Activated T-cell treated with anti-CD3 and anti-CD28 coated beads for 48 hours (primary cell): ENCODE results near the gene ETV3.
A peak's percentile ranks its signal among the peaks of the same experiment; 100 is the strongest.

Source experiments
- DNase-seq: peaks from one replicate; pipeline ENCODE4 v3.0.0-alpha.2; 2020; ENCODE audit warnings: low read depth

Gene ETV3

GRCh38 chr1:157161901-157162300 is 23.7 kb upstream of the ETV3 start:
- no peak for DNase-seq

- DNase-seq = no peak
These were observed 20.8 kb upstream of the ETV3 start for GRCh38 chr1:157158967-157159366.

- DNase-seq = no peak
These were observed 19.5 kb upstream of the ETV3 start for GRCh38 chr1:157157501-157158190.

- DNase-seq = peak; percentile 75
These were observed 17.9 kb upstream of the ETV3 start for GRCh38 chr1:157156058-157156541.

- DNase-seq = no peak
These were observed 17.5 kb upstream of the ETV3 start for GRCh38 chr1:157155658-157156057.

GRCh38 chr1:157154940-157155514 is 16.8 kb upstream of the ETV3 start:
- DNase-seq = no peak

GRCh38 chr1:157154291-157154690 is 16.1 kb upstream of the ETV3 start:
- no peak for DNase-seq

GRCh38 chr1:157153746-157154145 is 15.6 kb upstream of the ETV3 start:
- no peak for DNase-seq

GRCh38 chr1:157152510-157152909 is 14.3 kb upstream of the ETV3 start:
- no peak for DNase-seq

- no peak for DNase-seq
These were observed 13.3 kb upstream of the ETV3 start for GRCh38 chr1:157151506-157151905.

GRCh38 chr1:157151073-157151472 is 12.9 kb upstream of the ETV3 start:
- no peak for DNase-seq

GRCh38 chr1:157150631-157151030 is 12.4 kb upstream of the ETV3 start:
- no peak for DNase-seq

GRCh38 chr1:157147906-157148700 is 9.9 kb upstream of the ETV3 start:
- no peak for DNase-seq

GRCh38 chr1:157147037-157147436 is 8.8 kb upstream of the ETV3 start:
- DNase-seq = no peak

- no peak for DNase-seq
These were observed 8.0 kb upstream of the ETV3 start for GRCh38 chr1:157146244-157146643.

GRCh38 chr1:157145076-157145475 is 6.9 kb upstream of the ETV3 start:
- DNase-seq = no peak

- DNase-seq = no peak
These were observed 6.3 kb upstream of the ETV3 start for GRCh38 chr1:157144509-157144908.

- no peak for DNase-seq
These were observed 4.7 kb upstream of the ETV3 start for GRCh38 chr1:157142765-157143423.

GRCh38 chr1:157142201-157142600 is 4.0 kb upstream of the ETV3 start:
- no peak for DNase-seq

GRCh38 chr1:157141212-157141855 is 3.1 kb upstream of the ETV3 start:
- no peak for DNase-seq

- no peak for DNase-seq
These were observed 1.9 kb upstream of the ETV3 start for GRCh38 chr1:157140063-157140588.
